Heart left ventricle (tissue), 16 donors: ENCODE results near the gene SRI. TPM values are rescaled to one million over a fixed set of nuclear protein-coding genes. Genes with fewer than 3 reads are reported as not detected.
"Not testable (repeated sequence)": the region's sequence is repeated elsewhere in the genome, so short reads cannot be mapped to it uniquely, and the experiment has no call there.

ENCODE experiments used
- ATAC-seq, 4 donors: fragments of 200-7000 bp; cut with Tn5 transposase; one replicate each; pipeline ENCODE4 v1.9.1; 2020 to 2022; ENCODE audit warnings: moderate library complexity in 4 of 4, mild to moderate bottlenecking in 3 of 4, moderate number of reproducible peaks in 1 of 4
- DNase-seq, 5 donors: peaks; one replicate each; pipeline ENCODE4 v3.0.0-alpha.2; 2020
- H3K27ac ChIP-seq, 12 donors: fragments of 200-600 bp; sonication (generic) in 4 of 12; one replicate each; pipeline versions ENCODE4 v1.5.0 to v1.8.0; 2016 to 2022; ENCODE audit warnings: mild to moderate bottlenecking in 2 of 12
- H3K27me3 ChIP-seq, 9 donors: fragments of 200-600 bp; sonication (generic) in 2 of 9; one replicate each; pipeline versions ENCODE4 v1.5.1 to v1.8.0; 2016 to 2022; ENCODE audit warnings: mild to moderate bottlenecking in 3 of 9
- H3K36me3 ChIP-seq, 9 donors: fragments of 200-600 bp; sonication (generic) in 2 of 9; one replicate each; pipeline versions ENCODE4 v1.5.0 to v1.8.0; 2018 to 2022; ENCODE audit warnings: mild to moderate bottlenecking in 2 of 9
- H3K4me1 ChIP-seq, 12 donors: fragments of 200-600 bp; sonication (generic) in 4 of 12; one replicate each; pipeline versions ENCODE4 v1.5.0 to v1.8.0; 2016 to 2022; ENCODE audit warnings: mild to moderate bottlenecking in 3 of 12
- H3K4me3 ChIP-seq, 12 donors: fragments of 200-600 bp; sonication (generic) in 4 of 12; one replicate each; pipeline versions ENCODE4 v1.5.0 to v1.8.0; 2017 to 2022; ENCODE audit warnings: mild to moderate bottlenecking in 9 of 12, moderate library complexity in 4 of 12
- H3K9me3 ChIP-seq, 12 donors: fragments of 200-600 bp; sonication (generic) in 4 of 12; one replicate each; pipeline versions ENCODE4 v1.5.0 to v1.8.0; 2016 to 2022; ENCODE audit warnings: mild to moderate bottlenecking in 1 of 12
- CTCF ChIP-seq, 12 donors: fragments of 200-600 bp; sonication (generic) in 4 of 12; IDR thresholded peaks; one replicate each; pipeline versions ENCODE4 v1.5.0 to v1.8.0; 2018 to 2022; ENCODE audit warnings: antibody characterized with exemption in 12 of 12, mild to moderate bottlenecking in 5 of 12
- POLR2A ChIP-seq, 2 donors: fragments of 450-650 bp; IDR thresholded peaks; one replicate each; pipeline ENCODE4 v1.6.1; 2017; ENCODE audit warnings: antibody characterized with exemption in 2 of 2, mild to moderate bottlenecking in 2 of 2, moderate library complexity in 2 of 2
- WGBS, 4 donors: extraction: QIAGEN DNeasy Blood & Tissue Kit in 2 of 4; methylation state at CpG; one replicate each; pipeline versions ENCODE4 v1.1.5 to v1.1.7; 2013 to 2018; 5-methylcytosine and 5-hydroxymethylcytosine counted together
- intact Hi-C, 10 donors: fragments of 100-400 bp; cut with DNase I; formaldehyde crosslinking; loops; one replicate each; pipeline versions ENCODE4 v1.11.1 to v1.14.2; 2022
- polyA plus RNA-seq, 2 donors: library from polyadenylated mRNA; stranded (reverse); fragments of 200-250 nt; gene quantifications; one replicate each; pipeline ENCODE4 v1.2.3, GENCODE V29; 2013
- total RNA-seq, 9 donors: library from RNA; depleted of rRNA in 2 of 9; stranded (reverse); fragments of >200 nt in 2 of 9; fragmentation: NEBNext Ultra II Directional in 3 of 9; extraction: Animal tissue kit (Norgen Biotek cat#: 25700) in 3 of 9; gene quantifications; one replicate each; pipeline versions ENCODE4 v1.1.0 to v1.2.4, GENCODE V29; 2016 to 2023
- donor health status: ischemic (EF 13 %, LVEDD 7.1; RV severe dilation, severe dysfunction).
- donor health status: healthy with polysubstance abuse.
- donor health status: DM: no; HTN: yes; CAD: no.
- donor health status: DM: no; HTN: no; CAD: no.
- donor health status: ischemic (EF 25% LVEDD 6.9; RV normal size, moderate dysfunction).
- donor health status: ischemic (EF 25% LVEDD 5.7; RV mildly dilated, moderate dysfunction).
- donor health status: healthy.
- donor health status: DM: yes; HTN: yes; CAD: no.
- donor health status: ischemic (EF 35%, LVEDD 5.7; RV mildly dilated, moderate dysfunction).
- donor health status: nonischemic (EF 11% LVEDD 7.7; RV severe dilation, severe dysfunction).
- donor health status: DM: yes; HTN: yes; CAD: no.
- donor health status: PGD.
- donor health status: ischemic (EF 29% LVEDD 5.4; RV normal size, mild dysfunction).
- donor health status: nonischemic (EF 23%, LVEDD 6.1; RV moderate dilation, normal function).

SRI gene
- total and polyA plus RNA-seq, 11 donors, result 25.9 to 88.5 (median 68.9) TPM

- Histone ChIP-seq H3K36me3 (no peaks in the 10 kb centered on the region), H3K4me3 (no peak overlapping the region), H3K27ac (no peak overlapping the region), H3K9me3 (no peaks in the 10 kb centered on the region), H3K4me1 (peaks cover 0 to 22% (median 0%) of the 10 kb centered on the region in 12 donors), H3K27me3 (no peaks in the 10 kb centered on the region)
- no peak for TF ChIP-seq CTCF (IDR thresholded peaks at IDR 0.05)
- no peak for TF ChIP-seq POLR2A (IDR thresholded peaks at IDR 0.05)
- ATAC-seq (no peak), DNase-seq (no peak)
- intact Hi-C loops, result no loop called here
- WGBS, 4 donors, result 73 to 81% (median 78%) methylated on average over 2 of the region's 2 CpGs
Observed at GRCh38 chr7:88268051-88268450, 48.2 kb upstream of the SRI start.

GRCh38 chr7:88267421-88267820 lies 47.6 kb upstream of the SRI start:
- Histone ChIP-seq H3K27me3 (no peaks in the 10 kb centered on the region), H3K9me3 (no peaks in the 10 kb centered on the region), H3K4me3 (no peak overlapping the region), H3K36me3 (no peaks in the 10 kb centered on the region), H3K4me1 (peaks cover 0 to 22% (median 0%) of the 10 kb centered on the region in 12 donors), H3K27ac (no peak overlapping the region)
- no peak for TF ChIP-seq POLR2A (IDR thresholded peaks at IDR 0.05)
- TF ChIP-seq CTCF (IDR thresholded peaks at IDR 0.05), result no peak
- DNase-seq, result no peak
- no peak for ATAC-seq
- intact Hi-C loops, result no loop called here
- WGBS, 4 donors, result 90 to 94% (median 92%) methylated on average over 4 of the region's 4 CpGs

- 45 to 50% (median 48%) methylated on average over 3 of the region's 3 CpGs for WGBS, 4 donors
- DNase-seq, intact Hi-C loops, H3K9me3 ChIP-seq, ATAC-seq, H3K4me3 ChIP-seq, H3K27me3 ChIP-seq, H3K27ac ChIP-seq, H3K36me3 ChIP-seq: not testable (repeated sequence)
- H3K4me1 ChIP-seq, result peaks cover 0 to 22% (median 0%) of the 10 kb centered on the region in 12 donors
Observed at GRCh38 chr7:88264987-88265386, 45.1 kb upstream of the SRI start.

GRCh38 chr7:88262562-88262961 lies 42.7 kb upstream of the SRI start:
- TF ChIP-seq CTCF (IDR thresholded peaks at IDR 0.05), result no peak
- no peak for TF ChIP-seq POLR2A (IDR thresholded peaks at IDR 0.05)
- peaks cover 0 to 8% (median 0%) of the 10 kb centered on the region in 12 donors for H3K4me1 ChIP-seq
- ATAC-seq (no peak), DNase-seq (no peak)
- no peak overlapping the region for H3K27ac ChIP-seq
- 83 to 93% (median 91%) methylated on average over 4 of the region's 4 CpGs for WGBS, 4 donors
- H3K9me3 ChIP-seq, result peaks cover 0 to 5% (median 0%) of the 10 kb centered on the region in 12 donors
- H3K36me3 ChIP-seq, result no peaks in the 10 kb centered on the region
- H3K4me3 ChIP-seq, result no peak overlapping the region
- no peaks in the 10 kb centered on the region for H3K27me3 ChIP-seq
- intact Hi-C loops, result no loop called here

GRCh38 chr7:88260719-88261118 lies 40.9 kb upstream of the SRI start:
- DNase-seq, result no peak
- no peak for ATAC-seq
- H3K36me3 ChIP-seq, result no peaks in the 10 kb centered on the region
- intact Hi-C loops, result no loop called here
- no peak overlapping the region for H3K4me3 ChIP-seq
- H3K27me3 ChIP-seq, result no peaks in the 10 kb centered on the region
- H3K4me1 ChIP-seq, result peaks cover 0 to 8% (median 0%) of the 10 kb centered on the region in 12 donors
- peaks cover 0 to 5% (median 0%) of the 10 kb centered on the region in 12 donors for H3K9me3 ChIP-seq
- no peak overlapping the region for H3K27ac ChIP-seq
- TF ChIP-seq POLR2A (IDR thresholded peaks at IDR 0.05), result no peak
- no peak for TF ChIP-seq CTCF (IDR thresholded peaks at IDR 0.05)
- 83 to 97% (median 90%) methylated on average over 1 of the region's 1 CpG for WGBS, 4 donors
